ENCODE results near the gene UFSP1. TPM values are rescaled to one million over a fixed set of nuclear protein-coding genes. Genes with fewer than 3 reads are reported as not detected.

UFSP1 gene
- total RNA-seq, 1 experiment from 2014 or later, result 4.8 TPM

GRCh38 chr7:100874300-100874576 is 15.3 kb downstream of the UFSP1 start (continued):
- no peak for TF ChIP-seq AFF4 (CRISPR knock-in tag; IDR thresholded peaks at IDR 0.05; ENCODE audit: borderline replicate concordance)
- TF ChIP-seq NFE2L1 (CRISPR knock-in tag; IDR thresholded peaks at IDR 0.05), result no peak

GRCh38 chr7:100873599-100874299 is 15.8 kb downstream of the UFSP1 start:
- Mint-ChIP-seq H3K36me3 (peaks cover 78% of the 10 kb centered on the region), H3K4me1 (peaks cover 19% of the 10 kb centered on the region), H3K9me3 (no peaks in the 10 kb centered on the region), H3K27ac (peak overlapping the region; percentile 99), H3K27me3 (ENCODE audit: low read depth) (no peaks in the 10 kb centered on the region), H3K4me3 (peak overlapping the region; percentile 98)
- CTCF ChIA-PET, result interaction anchor here (2.2 kb wide), 1 partner anchor 73 kb away, joined by 14 read pairs; no protein-coding TSS in a partner anchor
- POLR2A ChIA-PET, result interaction anchor here (1.6 to 3.1 kb wide), 2 partner anchors 15 to 69 kb away, joined by 4 to 71 read pairs; partner anchors contain the start of gene UFSP1
- peak; percentile 99 for TF ChIP-seq ZNF121 (CRISPR knock-in tag; IDR thresholded peaks at IDR 0.05)
- no peak for TF ChIP-seq ZNF532 (CRISPR knock-in tag; IDR thresholded peaks at IDR 0.05; ENCODE audit: borderline replicate concordance)
- no peak for TF ChIP-seq ZNF232 (CRISPR knock-in tag; IDR thresholded peaks at IDR 0.05)
- no peak for ATAC-seq
- no peak for DNase-seq (ENCODE audit: low spot score)

- DNase-seq (ENCODE audit: low spot score) (peak; percentile 42), ATAC-seq (peak; percentile 21)
- Mint-ChIP-seq H3K4me3 (peak overlapping the region; percentile 92), H3K4me1 (peaks cover 8% of the 10 kb centered on the region), H3K27me3 (ENCODE audit: low read depth) (no peaks in the 10 kb centered on the region), H3K9me3 (no peaks in the 10 kb centered on the region), H3K36me3 (peaks cover 32% of the 10 kb centered on the region), H3K27ac (peak overlapping the region; percentile 89)
- ChIA-PET CTCF (no interaction called here), POLR2A (interaction anchor here (2.1 kb wide), 1 partner anchor 16 kb away, joined by 6 read pairs; the partner anchor contains the start of gene SLC12A9)
- no peak for TF ChIP-seq TEAD1 (CRISPR knock-in tag; IDR thresholded peaks at IDR 0.05)
- no peak for TF ChIP-seq JAZF1 (CRISPR knock-in tag; IDR thresholded peaks at IDR 0.05)
- no peak for TF ChIP-seq FOXJ3 (CRISPR knock-in tag; IDR thresholded peaks at IDR 0.05; ENCODE audit: borderline replicate concordance)
- no peak for TF ChIP-seq ATF1 (CRISPR knock-in tag; IDR thresholded peaks at IDR 0.05)
- no peak for TF ChIP-seq ZNF281 (CRISPR knock-in tag; IDR thresholded peaks at IDR 0.05)
- no peak for TF ChIP-seq ZSCAN18 (CRISPR knock-in tag; IDR thresholded peaks at IDR 0.05)
- no peak for TF ChIP-seq CDX4 (CRISPR knock-in tag; IDR thresholded peaks at IDR 0.05; ENCODE audit: borderline replicate concordance)
- no peak for TF ChIP-seq ZNF138 (CRISPR knock-in tag; conservative IDR thresholded peaks at IDR 0.05)
- TF ChIP-seq FOXK1 (CRISPR knock-in tag; IDR thresholded peaks at IDR 0.05), result 0 out of 2 replicates have a peak, but pooled peaks have one; percentile 33
- no peak for TF ChIP-seq CREM (CRISPR knock-in tag; IDR thresholded peaks at IDR 0.05)
- no peak for TF ChIP-seq EMX1 (CRISPR knock-in tag; IDR thresholded peaks at IDR 0.05)
- no peak for TF ChIP-seq ZNF121 (CRISPR knock-in tag; IDR thresholded peaks at IDR 0.05)
- TF ChIP-seq NR3C1 (CRISPR knock-in tag; conservative IDR thresholded peaks at IDR 0.05; ENCODE audit: low read depth), result no peak
Measured at GRCh38 chr7:100867776-100868485, 21.6 kb downstream of the UFSP1 start.
